Uterus (tissue), 2 donors: ENCODE measurements around the gene C6orf132.

ENCODE experiments used
- POLR2A ChIP-seq, 2 donors: fragments of 450-650 bp; IDR thresholded peaks; one replicate each; pipeline ENCODE4 v1.6.1; 2016; ENCODE audit warnings: antibody characterized with exemption in 2 of 2, mild to moderate bottlenecking in 1 of 2, moderate library complexity in 1 of 2
- TF ChIP-seq, protein P1 (sequence below), 4 experiments: fragments of 200-600 bp in 2 of 4; fragments of 450-650 bp in 2 of 4; sonication (generic) in 2 of 4; IDR thresholded peaks; one replicate each; pipeline ENCODE4 v1.5.1; 2016 to 2019; ENCODE audit warnings: antibody characterized with exemption in 4 of 4, mild to moderate bottlenecking in 2 of 4, moderate library complexity in 1 of 4

DNA sequence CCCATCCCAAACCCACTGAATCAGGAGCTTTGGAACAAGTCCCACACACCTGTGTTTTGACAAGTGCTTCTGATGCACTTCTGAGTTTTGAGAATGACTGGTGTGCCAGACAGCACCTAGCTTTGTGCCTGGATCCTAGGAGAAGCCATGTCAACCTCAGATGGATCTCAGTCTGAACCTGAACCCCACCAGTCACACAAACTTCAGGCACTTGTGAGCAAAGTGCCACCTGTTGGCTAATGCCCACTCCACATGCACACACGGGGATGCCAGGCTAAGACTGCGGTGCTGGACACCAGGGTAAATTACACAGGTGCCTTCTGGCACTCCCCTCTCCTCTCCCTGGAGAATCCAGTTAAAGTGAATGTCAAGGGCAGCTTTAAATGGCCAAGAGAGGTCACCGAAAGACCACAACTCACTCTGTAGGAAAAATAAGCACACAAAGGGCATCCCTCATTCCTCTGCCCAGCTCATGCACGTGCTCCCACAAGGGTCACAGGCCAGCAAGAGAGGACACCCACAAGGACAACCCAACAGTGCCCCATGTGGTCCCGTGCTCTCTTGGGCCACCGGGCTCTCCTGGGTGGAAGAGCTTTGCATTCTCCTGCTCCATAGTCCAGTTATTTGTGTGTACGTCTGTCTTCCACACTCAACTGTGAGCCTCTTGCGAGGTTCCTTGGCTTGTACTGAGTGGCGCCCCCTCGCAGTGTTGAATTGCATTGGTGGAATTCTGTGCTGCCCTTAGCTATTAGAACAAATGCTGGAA lies 46.5 kb downstream of the C6orf132 start:
- TF ChIP-seq, protein P1, sequence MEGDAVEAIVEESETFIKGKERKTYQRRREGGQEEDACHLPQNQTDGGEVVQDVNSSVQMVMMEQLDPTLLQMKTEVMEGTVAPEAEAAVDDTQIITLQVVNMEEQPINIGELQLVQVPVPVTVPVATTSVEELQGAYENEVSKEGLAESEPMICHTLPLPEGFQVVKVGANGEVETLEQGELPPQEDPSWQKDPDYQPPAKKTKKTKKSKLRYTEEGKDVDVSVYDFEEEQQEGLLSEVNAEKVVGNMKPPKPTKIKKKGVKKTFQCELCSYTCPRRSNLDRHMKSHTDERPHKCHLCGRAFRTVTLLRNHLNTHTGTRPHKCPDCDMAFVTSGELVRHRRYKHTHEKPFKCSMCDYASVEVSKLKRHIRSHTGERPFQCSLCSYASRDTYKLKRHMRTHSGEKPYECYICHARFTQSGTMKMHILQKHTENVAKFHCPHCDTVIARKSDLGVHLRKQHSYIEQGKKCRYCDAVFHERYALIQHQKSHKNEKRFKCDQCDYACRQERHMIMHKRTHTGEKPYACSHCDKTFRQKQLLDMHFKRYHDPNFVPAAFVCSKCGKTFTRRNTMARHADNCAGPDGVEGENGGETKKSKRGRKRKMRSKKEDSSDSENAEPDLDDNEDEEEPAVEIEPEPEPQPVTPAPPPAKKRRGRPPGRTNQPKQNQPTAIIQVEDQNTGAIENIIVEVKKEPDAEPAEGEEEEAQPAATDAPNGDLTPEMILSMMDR (IDR thresholded peaks at IDR 0.05), result no peak
- no peak for TF ChIP-seq POLR2A (IDR thresholded peaks at IDR 0.05)
